K562 (cell line): Measurements from ENCODE around the gene FAT2. TPM values are rescaled to one million over a fixed set of nuclear protein-coding genes. Genes with fewer than 3 reads are reported as not detected.

Source experiments
- ATAC-seq: fragments of 200-7000 bp; cut with Tn5 transposase; 3 replicates; pipeline ENCODE4 v1.9.1; 2020; ENCODE audit warnings: moderate library complexity
- BruUV-seq: library from RNA; stranded (reverse); fragments of 400-500 nt; replicated peaks from 2 replicates; lab custom pipeline; 2021; lab: Mats Ljungman, UMichigan
- CTCF ChIA-PET: fragments of 300-600 bp; formaldehyde crosslinking; extraction: SDS; loops from one replicate; lab custom pipeline; 2021; ENCODE audit warnings: low intra/inter-chr PET ratio; lab: Yijun Ruan, JAX
- POLR2A ChIA-PET: fragments of 300-600, 350-650 bp; sonication (Branson Sonifier 250); formaldehyde crosslinking; extraction: SDS; loops from one replicate; lab custom pipeline; 2021; ENCODE audit warnings: antibody characterized with exemption, inconsistent platforms; lab: Yijun Ruan, JAX
- DNase-seq, 4 experiments: peaks; one replicate each; pipeline versions ENCODE4 v3.0.0 to v3.0.0-alpha.2; 2011 to 2018; ENCODE audit warnings: low spot score in 3 of 4, mixed read lengths in 3 of 4; ENCODE audit errors: extremely low read depth in 1 of 4
- FAIRE-seq: peaks from 2 replicates; lab custom pipeline; 2011; peaks lifted over from hg19 to GRCh38; lab: Jason Lieb, UNC
- H2AFZ ChIP-seq: 2 replicates; pipeline ENCODE4 v1.6.0; 2011; ENCODE audit warnings: low read depth, low read length, control low read depth, inconsistent platforms
- H3K27ac ChIP-seq: fragments of 200-600 bp; 3 replicates; pipeline ENCODE4 v1.8.0; 2011; ENCODE audit warnings: low read depth, mild to moderate bottlenecking, control low read depth, inconsistent platforms, low read length, moderate library complexity, mixed read lengths; ENCODE audit errors: extremely low read depth
- H3K27me3 ChIP-seq, 2 experiments: fragments of 300-600 bp in 1 of 2; 2 replicates in 1 of 2; 3 replicates in 1 of 2; pipeline versions ENCODE4 v1.6.0 to v1.8.0; 2011; ENCODE audit warnings: inconsistent platforms in 2 of 2, low read length in 2 of 2, mild to moderate bottlenecking in 1 of 2, mixed read lengths in 1 of 2, moderate library complexity in 1 of 2; ENCODE audit not compliant: control insufficient read depth in 2 of 2, insufficient read depth in 2 of 2
- H3K36me3 ChIP-seq: fragments of 300-600 bp; 3 replicates; pipeline ENCODE4 v1.8.0; 2011; ENCODE audit warnings: mild to moderate bottlenecking, low read length, inconsistent platforms; ENCODE audit not compliant: control insufficient read depth, insufficient read depth
- H3K4me1 ChIP-seq, 2 experiments: fragments of 200-600 bp in 1 of 2; replicated peaks in 1 of 2; 2 replicates in 1 of 2; 3 replicates in 1 of 2; pipeline versions ENCODE4 v1.5.1 to v1.8.0; 2011; ENCODE audit warnings: inconsistent platforms in 2 of 2, low read length in 2 of 2, mild to moderate bottlenecking in 1 of 2, mixed read lengths in 1 of 2, moderate library complexity in 1 of 2; ENCODE audit not compliant: control insufficient read depth in 2 of 2, insufficient read depth in 2 of 2
- H3K4me2 ChIP-seq: 2 replicates; pipeline ENCODE4 v1.6.1; 2011; ENCODE audit warnings: low read length, control low read depth, inconsistent platforms, mixed read lengths; ENCODE audit not compliant: insufficient read depth
- H3K4me3 ChIP-seq: fragments of 200-600 bp; sonication (generic), shearing (Covaris generic); 2 replicates; pipeline ENCODE4 v1.5.1; 2016; ENCODE audit warnings: control low read depth, inconsistent platforms
- H3K79me2 ChIP-seq: fragments of 200-600 bp; 3 replicates; pipeline ENCODE4 v1.8.0; 2011; ENCODE audit warnings: low read length, inconsistent platforms; ENCODE audit not compliant: control insufficient read depth, insufficient read depth
- H3K9ac ChIP-seq, 2 experiments: 2 replicates each; pipeline versions ENCODE4 v1.6.0 to v1.6.1; 2011; ENCODE audit warnings: low read depth in 2 of 2, low read length in 2 of 2, control low read depth in 1 of 2, inconsistent platforms in 1 of 2, mild to moderate bottlenecking in 1 of 2, mixed read lengths in 1 of 2; ENCODE audit not compliant: insufficient read depth in 1 of 2
- H3K9me1 ChIP-seq: one replicate; pipeline ENCODE4 v1.6.0; 2011; ENCODE audit warnings: inconsistent platforms, mild to moderate bottlenecking, low read length, moderate library complexity; ENCODE audit not compliant: control insufficient read depth, insufficient read depth
- H3K9me3 ChIP-seq: replicated peaks from 2 replicates; pipeline ENCODE4 v1.5.1; 2011; ENCODE audit warnings: low read depth, low read length, inconsistent platforms; ENCODE audit not compliant: control insufficient read depth, insufficient read depth
- H4K20me1 ChIP-seq: replicated peaks from 2 replicates; pipeline ENCODE4 v1.6.1; 2011; ENCODE audit warnings: low read length, inconsistent platforms, mixed read lengths; ENCODE audit not compliant: control insufficient read depth, insufficient read depth
- ARNT ChIP-seq, 2 experiments: fragments of 450-650 bp; IDR thresholded peaks; 2 replicates each; pipeline ENCODE4 v1.6.1; 2016; ENCODE audit warnings: mild to moderate bottlenecking in 1 of 2
- BCOR ChIP-seq: fragments of 450-650 bp; IDR thresholded peaks from 2 replicates; pipeline ENCODE4 v1.6.1; 2016
- EP400 ChIP-seq: fragments of 450-650 bp; IDR thresholded peaks from 2 replicates; pipeline ENCODE4 v1.6.1; 2017; ENCODE audit warnings: antibody characterized with exemption, mild to moderate bottlenecking, moderate library complexity
- HMG20B ChIP-seq: fragments of 250-450 bp; sonication (Bioruptor Pico); IDR thresholded peaks from 2 replicates; pipeline ENCODE4 v1.5.0; 2021; ENCODE audit warnings: mild to moderate bottlenecking
- MAZ ChIP-seq, 2 experiments: fragments of 450-650 bp in 1 of 2; sonication (generic) in 1 of 2; formaldehyde crosslinking; IDR thresholded peaks in 1 of 2; conservative IDR thresholded peaks in 1 of 2; 2 replicates each; pipeline versions ENCODE4 v1.4.0 to v1.5.0; 2020; ENCODE audit warnings: mild to moderate bottlenecking in 1 of 2, missing genetic modification reagents in 1 of 2
- MEF2D ChIP-seq: conservative IDR thresholded peaks from 2 replicates; pipeline ENCODE4 v1.6.1; 2016; ENCODE audit warnings: low read depth, missing genetic modification characterization, missing compliant biosample characterization
- MIER1 ChIP-seq: fragments of 450-650 bp; IDR thresholded peaks from 2 replicates; pipeline ENCODE4 v1.6.1; 2016; ENCODE audit warnings: antibody characterized with exemption, mild to moderate bottlenecking, low read depth
- NBN ChIP-seq: fragments of 450-650 bp; IDR thresholded peaks from 2 replicates; pipeline ENCODE4 v1.6.1; 2016; ENCODE audit warnings: low read depth, mild to moderate bottlenecking
- NRF1 ChIP-seq, 2 experiments: fragments of 450-650 bp; IDR thresholded peaks in 1 of 2; conservative IDR thresholded peaks in 1 of 2; 2 replicates each; pipeline ENCODE4 v1.6.1; 2014; ENCODE audit warnings: mild to moderate bottlenecking in 2 of 2
- RBM39 ChIP-seq: fragments of 200-400 bp; formaldehyde crosslinking; optimal IDR thresholded peaks from 2 replicates; pipeline ENCODE3; 2018; ENCODE audit warnings: low read depth, low read length
- SIN3A ChIP-seq, 2 experiments: fragments of 150-350 bp in 1 of 2; IDR thresholded peaks; 2 replicates each; pipeline ENCODE4 v1.6.1; 2011 to 2016; ENCODE audit warnings: borderline replicate concordance in 2 of 2, low read depth in 2 of 2, low read length in 2 of 2, mild to moderate bottlenecking in 2 of 2, moderate library complexity in 2 of 2; ENCODE audit not compliant: control insufficient read depth in 1 of 2
- SMARCC2 ChIP-seq: fragments of 450-650 bp; IDR thresholded peaks from 2 replicates; pipeline ENCODE4 v1.6.1; 2017; ENCODE audit warnings: antibody characterized with exemption, moderate library complexity, mild to moderate bottlenecking, low read depth
- ZFX ChIP-seq: sonication (generic); formaldehyde crosslinking; IDR thresholded peaks from 2 replicates; pipeline ENCODE4 v1.8.0; 2022; ENCODE audit warnings: mild to moderate bottlenecking, missing genetic modification reagents, moderate library complexity
- ZNF324 ChIP-seq: fragments of 250-450 bp; sonication (Bioruptor Pico); IDR thresholded peaks from 2 replicates; pipeline ENCODE4 v1.4.0; 2020; ENCODE audit warnings: mild to moderate bottlenecking
- WGBS: fragments of 100-300 bp; shearing (Covaris generic); methylation state at CpG from one replicate; pipeline ENCODE4 v1.1.6; 2016; ENCODE audit warnings: low coverage, mixed read lengths; ENCODE audit not compliant: insufficient coverage; ENCODE audit errors: missing lambda C conversion rate; 5-methylcytosine and 5-hydroxymethylcytosine counted together
- in situ Hi-C: fragments of 300-500 bp; cut with MboI; formaldehyde crosslinking; loops from 4 replicates; pipeline ENCODE4 v1.15.0; 2018; ENCODE audit warnings: inconsistent platforms, mixed read lengths
- intact Hi-C: fragments of 100-400 bp; cut with micrococcal nuclease; formaldehyde crosslinking; loops from 2 replicates; pipeline ENCODE4 v1.14.2; 2022
- polyA plus RNA-seq, 8 experiments: library from polyadenylated mRNA; depleted of rRNA in 4 of 8; stranded (reverse) in 5 of 8; unstranded in 3 of 8; fragments of >200 nt; fragmentation: Nextera tagmentation in 2 of 8; fragmentation: Illumina TruSeq in 1 of 8; extraction: Ambion mirVana in 2 of 8; extraction: Trizol in 1 of 8; gene quantifications; 2 replicates each; pipeline versions ENCODE4 v1.2.1 to v1.2.3, GENCODE V29; 2011 to 2014; ENCODE audit warnings: inconsistent platforms in 1 of 8, missing spikeins in 1 of 8
- total RNA-seq, 7 experiments: library from RNA; depleted of rRNA in 6 of 7; stranded (reverse); fragments of >200 nt in 6 of 7; fragmentation: Illumina TruSeq in 2 of 7; extraction: Trizol in 2 of 7; gene quantifications; 2 replicates each; pipeline versions ENCODE4 v1.2.1 to v1.2.3, GENCODE V29; 2011 to 2021; ENCODE audit warnings: low replicate concordance in 1 of 7
- TF ChIP-seq, protein P1 (sequence below): fragments of 450-650 bp; IDR thresholded peaks from 2 replicates; pipeline ENCODE4 v1.6.1; 2014; ENCODE audit warnings: low read depth, mild to moderate bottlenecking, moderate library complexity, borderline replicate concordance
- TF ChIP-seq, protein P2 (sequence below): fragments of 450-650 bp; formaldehyde crosslinking; IDR thresholded peaks from 2 replicates; pipeline ENCODE4 v1.4.0; 2022; ENCODE audit warnings: missing genetic modification characterization
- TF ChIP-seq, protein P3 (sequence below): fragments of 250-450 bp; sonication (Bioruptor Pico); IDR thresholded peaks from 2 replicates; pipeline ENCODE4 v1.5.0; 2021
- TF ChIP-seq, protein P4 (sequence below): fragments of 250-450 bp; sonication (Bioruptor Pico); IDR thresholded peaks from 2 replicates; pipeline ENCODE4 v1.6.1; 2021; ENCODE audit warnings: mild to moderate bottlenecking

The FAT2 gene
- total and polyA plus RNA-seq, 9 of the 15 experiments (the other 6 are each of a cell fraction or from before 2014, with no cell fraction given): not detected

DNA sequence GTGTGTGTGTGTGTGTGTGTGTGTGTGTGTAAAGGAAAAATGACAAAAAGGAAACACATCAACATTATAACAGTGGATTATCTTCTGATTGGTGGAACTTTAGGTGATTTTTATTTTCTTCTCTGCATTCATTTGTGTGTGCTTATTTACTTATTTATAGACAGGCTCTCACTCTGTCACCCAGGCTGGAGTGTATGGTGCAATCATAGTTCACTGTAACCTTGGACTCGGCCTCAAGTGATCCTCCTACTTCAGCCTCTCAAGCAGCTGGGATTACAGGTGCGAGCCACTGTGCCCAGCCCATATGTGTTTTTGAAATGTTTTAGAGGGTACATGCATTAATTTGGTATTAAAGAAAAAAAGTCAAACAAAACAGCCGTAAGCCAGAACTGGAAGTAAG, 39.1 kb downstream of the FAT2 start (continued):
- TF ChIP-seq, protein P1, sequence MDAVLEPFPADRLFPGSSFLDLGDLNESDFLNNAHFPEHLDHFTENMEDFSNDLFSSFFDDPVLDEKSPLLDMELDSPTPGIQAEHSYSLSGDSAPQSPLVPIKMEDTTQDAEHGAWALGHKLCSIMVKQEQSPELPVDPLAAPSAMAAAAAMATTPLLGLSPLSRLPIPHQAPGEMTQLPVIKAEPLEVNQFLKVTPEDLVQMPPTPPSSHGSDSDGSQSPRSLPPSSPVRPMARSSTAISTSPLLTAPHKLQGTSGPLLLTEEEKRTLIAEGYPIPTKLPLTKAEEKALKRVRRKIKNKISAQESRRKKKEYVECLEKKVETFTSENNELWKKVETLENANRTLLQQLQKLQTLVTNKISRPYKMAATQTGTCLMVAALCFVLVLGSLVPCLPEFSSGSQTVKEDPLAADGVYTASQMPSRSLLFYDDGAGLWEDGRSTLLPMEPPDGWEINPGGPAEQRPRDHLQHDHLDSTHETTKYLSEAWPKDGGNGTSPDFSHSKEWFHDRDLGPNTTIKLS: no peak
- TF ChIP-seq, protein P2, sequence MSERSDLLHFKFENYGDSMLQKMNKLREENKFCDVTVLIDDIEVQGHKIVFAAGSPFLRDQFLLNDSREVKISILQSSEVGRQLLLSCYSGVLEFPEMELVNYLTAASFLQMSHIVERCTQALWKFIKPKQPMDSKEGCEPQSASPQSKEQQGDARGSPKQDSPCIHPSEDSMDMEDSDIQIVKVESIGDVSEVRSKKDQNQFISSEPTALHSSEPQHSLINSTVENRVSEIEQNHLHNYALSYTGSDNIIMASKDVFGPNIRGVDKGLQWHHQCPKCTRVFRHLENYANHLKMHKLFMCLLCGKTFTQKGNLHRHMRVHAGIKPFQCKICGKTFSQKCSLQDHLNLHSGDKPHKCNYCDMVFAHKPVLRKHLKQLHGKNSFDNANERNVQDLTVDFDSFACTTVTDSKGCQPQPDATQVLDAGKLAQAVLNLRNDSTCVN (CRISPR knock-in tag): no peak
- no peak for TF ChIP-seq NBN
- TF ChIP-seq, protein P3, sequence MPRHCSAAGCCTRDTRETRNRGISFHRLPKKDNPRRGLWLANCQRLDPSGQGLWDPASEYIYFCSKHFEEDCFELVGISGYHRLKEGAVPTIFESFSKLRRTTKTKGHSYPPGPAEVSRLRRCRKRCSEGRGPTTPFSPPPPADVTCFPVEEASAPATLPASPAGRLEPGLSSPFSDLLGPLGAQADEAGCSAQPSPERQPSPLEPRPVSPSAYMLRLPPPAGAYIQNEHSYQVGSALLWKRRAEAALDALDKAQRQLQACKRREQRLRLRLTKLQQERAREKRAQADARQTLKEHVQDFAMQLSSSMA (CRISPR knock-in tag): no peak
- TF ChIP-seq ZNF324 (CRISPR knock-in tag): no peak
- TF ChIP-seq HMG20B (CRISPR knock-in tag): no peak

DNA sequence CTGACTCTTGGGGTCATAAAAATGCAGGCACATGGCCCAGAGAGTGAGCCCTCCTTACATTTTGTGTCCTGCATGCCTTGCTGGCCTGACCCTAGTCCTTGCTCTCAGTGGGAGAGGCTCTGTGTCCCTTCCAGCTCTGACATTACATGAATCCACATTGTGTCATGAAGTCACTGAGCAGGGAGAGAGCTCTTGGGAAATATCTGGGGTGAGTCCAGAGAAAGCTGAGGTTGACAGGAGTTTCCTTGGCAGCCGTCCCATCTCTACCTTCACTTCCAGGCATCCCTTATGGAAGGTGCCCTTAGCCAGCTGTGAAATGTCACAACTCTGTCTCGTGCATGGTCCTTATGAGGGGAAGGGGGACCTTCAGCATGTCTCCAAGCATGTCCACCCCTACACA, 41.0 kb downstream of the FAT2 start:
- Histone ChIP-seq H3K79me2 (no peaks in the 10 kb centered on the region), H3K27me3 (peaks cover 0 to 24% of the 10 kb centered on the region in 2 experiments; a peak in 2 of 5 replicates), H3K9me3 (no peaks in the 10 kb centered on the region), H3K4me2 (no peak overlapping the region), H4K20me1 (no peaks in the 10 kb centered on the region), H3K4me3 (no peak overlapping the region), H2AFZ (no peak overlapping the region), H3K27ac (no peak overlapping the region), H3K36me3 (no peaks in the 10 kb centered on the region), H3K9ac (no peak overlapping the region), H3K9me1 (no peaks in the 10 kb centered on the region), H3K4me1 (no peaks in the 10 kb centered on the region)
- TF ChIP-seq BCOR (no peak), SMARCC2 (no peak), SIN3A (IDR thresholded peaks at IDR 0.05; ENCODE audit: borderline replicate concordance in 2 of 2, control insufficient read depth in 1 of 2, low read depth in 2 of 2, low read length in 2 of 2) (no peak), EP400 (no peak), ZFX (CRISPR knock-in tag) (no peak), MAZ (CRISPR knock-in tag; conservative IDR thresholded peaks at IDR 0.05 in 1 of 2, IDR thresholded peaks at IDR 0.05 in 1 of 2) (no peak), ARNT (IDR thresholded peaks at IDR 0.05) (no peak), NRF1 (conservative IDR thresholded peaks at IDR 0.05 in 1 of 2, IDR thresholded peaks at IDR 0.05 in 1 of 2) (no peak), MIER1 (no peak), RBM39 (no peak), MEF2D (no peak)
- TF ChIP-seq, protein P4, sequence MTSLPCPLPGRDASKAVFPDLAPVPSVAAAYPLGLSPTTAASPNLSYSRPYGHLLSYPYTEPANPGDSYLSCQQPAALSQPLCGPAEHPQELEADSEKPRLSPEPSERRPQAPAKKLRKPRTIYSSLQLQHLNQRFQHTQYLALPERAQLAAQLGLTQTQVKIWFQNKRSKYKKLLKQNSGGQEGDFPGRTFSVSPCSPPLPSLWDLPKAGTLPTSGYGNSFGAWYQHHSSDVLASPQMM (CRISPR knock-in tag): no peak
- ATAC-seq (no peak), DNase-seq (no peak), FAIRE-seq (no peak)
- ChIA-PET CTCF (no interaction called here), POLR2A (no interaction called here)
- intact Hi-C loops: no loop called here
- no TSS peak for BruUV-seq
- in situ Hi-C loops: no loop called here
- 0% methylated on average over 2 of the region's 2 CpGs for WGBS
